ENCODE results near the gene ANKS3. TPM values are rescaled to one million over a fixed set of nuclear protein-coding genes. Genes with fewer than 3 reads are reported as not detected.
A peak's percentile ranks its signal among the peaks of the same experiment; 100 is the strongest.

ANKS3 gene
- polyA plus RNA-seq, 1 of the 3 experiments (the other 2 are of a cell fraction): 42.2 TPM

- Histone ChIP-seq H3F3A (replicated peaks; ENCODE audit: insufficient read depth) (no peaks in the 10 kb centered on the region), H3K9me2 (no peaks in the 10 kb centered on the region), H3K27ac (ENCODE audit: low read depth in 2 of 2, low read length in 1 of 2) (peak overlapping the region; percentile 84 to 96; a peak in 2 of 4 replicates), H3K4me2 (peak overlapping the region; percentile 93), H3K4me1 (ENCODE audit: control insufficient read depth in 1 of 2, insufficient read depth in 2 of 2, low read depth in 1 of 2, low read length in 1 of 2) (peaks cover 0 to 6% of the 10 kb centered on the region in 2 experiments; a peak in 1 of 4 replicates), H3K9me3 (no peaks in the 10 kb centered on the region), H3K9ac (peak overlapping the region; percentile 88), H3K4me3 (ENCODE audit: low read depth in 2 of 2, low read length in 1 of 2) (peak overlapping the region; percentile 97), H4K20me1 (ENCODE audit: insufficient read depth) (no peaks in the 10 kb centered on the region), H3K36me3 (replicated peaks in 1 of 2; ENCODE audit: control insufficient read depth in 1 of 2, insufficient read depth in 2 of 2, low read length in 1 of 2) (peaks cover 10 to 25% of the 10 kb centered on the region in 2 experiments), H3K27me3 (ENCODE audit: insufficient read depth) (no peaks in the 10 kb centered on the region), H3K79me2 (ENCODE audit: insufficient read depth) (peaks cover 55% of the 10 kb centered on the region), H2AFZ (ENCODE audit: low read depth) (peak overlapping the region; percentile 90; the same call in 1 of the 2 replicates)
- DNase-seq: no peak
- WGBS (ENCODE audit: low lambda C conversion rate): 11% methylated on average over 17 of the region's 17 CpGs
- ChIA-PET CTCF (interaction anchor here (1.0 to 1.6 kb wide), 4 partner anchors 36 to 222 kb away, joined by 3 to 4 read pairs (median 3); no protein-coding TSS in a partner anchor), POLR2A (interaction anchor here (0.9 to 2.2 kb wide), 3 partner anchors 35 to 69 kb away, joined by 3 to 16 read pairs (median 9); partner anchors contain the start of genes ROGDI and ZNF500)
- no peak for TF ChIP-seq MAX (IDR thresholded peaks at IDR 0.05; ENCODE audit: low read depth)
- 0 out of 2 replicates have a peak, but pooled peaks have one; percentile 1 for TF ChIP-seq MXI1 (IDR thresholded peaks at IDR 0.05; ENCODE audit: low read depth, low read length)
Observed at GRCh38 chr16:4733211-4733742, 794 bp downstream of the ANKS3 start.

GRCh38 chr16:4729876-4730275 lies 4.2 kb downstream of the ANKS3 start:
- Histone ChIP-seq H3K9me2 (no peaks in the 10 kb centered on the region), H3K27ac (ENCODE audit: low read depth in 2 of 2, low read length in 1 of 2) (no peak overlapping the region), H2AFZ (ENCODE audit: low read depth) (no peak overlapping the region), H4K20me1 (ENCODE audit: insufficient read depth) (no peaks in the 10 kb centered on the region), H3K9me3 (no peaks in the 10 kb centered on the region), H3K4me1 (ENCODE audit: control insufficient read depth in 1 of 2, insufficient read depth in 2 of 2, low read depth in 1 of 2, low read length in 1 of 2) (peaks cover 0 to 3% of the 10 kb centered on the region in 2 experiments; a peak in 1 of 4 replicates), H3K9ac (no peak overlapping the region), H3K79me2 (ENCODE audit: insufficient read depth) (peaks cover 57% of the 10 kb centered on the region), H3K4me2 (no peak overlapping the region), H3K36me3 (replicated peaks in 1 of 2; ENCODE audit: control insufficient read depth in 1 of 2, insufficient read depth in 2 of 2, low read length in 1 of 2) (peaks cover 15 to 47% of the 10 kb centered on the region in 2 experiments), H3K27me3 (ENCODE audit: insufficient read depth) (no peaks in the 10 kb centered on the region), H3F3A (replicated peaks; ENCODE audit: insufficient read depth) (no peaks in the 10 kb centered on the region), H3K4me3 (ENCODE audit: low read depth in 2 of 2, low read length in 1 of 2) (no peak overlapping the region)
- no peak for DNase-seq
- 96% methylated on average over 14 of the region's 15 CpGs for WGBS (ENCODE audit: low lambda C conversion rate)
- no peak for TF ChIP-seq RXRA (IDR thresholded peaks at IDR 0.05; ENCODE audit: borderline replicate concordance, low read depth)
- TF ChIP-seq SMC3 (IDR thresholded peaks at IDR 0.05; ENCODE audit: low read depth, low read length): no peak
- TF ChIP-seq MAX (IDR thresholded peaks at IDR 0.05; ENCODE audit: low read depth): no peak
- no peak for TF ChIP-seq TAF1 (IDR thresholded peaks at IDR 0.05; ENCODE audit: borderline replicate concordance, low read depth, low read length)
- TF ChIP-seq CHD2 (IDR thresholded peaks at IDR 0.05; ENCODE audit: low read length, partially characterized antibody): no peak
- ChIA-PET POLR2A (no interaction called here), CTCF (interaction anchor here (1.9 kb wide), 1 partner anchor 226 kb away, joined by 6 read pairs; no protein-coding TSS in a partner anchor)

GRCh38 chr16:4728676-4729075 lies 5.4 kb downstream of the ANKS3 start:
- Histone ChIP-seq H3F3A (replicated peaks; ENCODE audit: insufficient read depth) (no peaks in the 10 kb centered on the region), H3K9me2 (no peaks in the 10 kb centered on the region), H3K27me3 (ENCODE audit: insufficient read depth) (no peaks in the 10 kb centered on the region), H3K27ac (ENCODE audit: low read depth in 2 of 2, low read length in 1 of 2) (no peak overlapping the region), H3K79me2 (ENCODE audit: insufficient read depth) (peaks cover 57% of the 10 kb centered on the region), H3K4me3 (ENCODE audit: low read depth in 2 of 2, low read length in 1 of 2) (no peak overlapping the region), H3K9ac (no peak overlapping the region), H3K36me3 (replicated peaks in 1 of 2; ENCODE audit: control insufficient read depth in 1 of 2, insufficient read depth in 2 of 2, low read length in 1 of 2) (peaks cover 23 to 59% of the 10 kb centered on the region in 2 experiments), H3K4me1 (ENCODE audit: control insufficient read depth in 1 of 2, insufficient read depth in 2 of 2, low read depth in 1 of 2, low read length in 1 of 2) (peaks cover 0 to 3% of the 10 kb centered on the region in 2 experiments; a peak in 1 of 4 replicates), H3K9me3 (no peaks in the 10 kb centered on the region), H3K4me2 (no peak overlapping the region), H2AFZ (ENCODE audit: low read depth) (no peak overlapping the region), H4K20me1 (ENCODE audit: insufficient read depth) (no peaks in the 10 kb centered on the region)
- POLR2A ChIA-PET: no interaction called here
- no peak for DNase-seq
- CTCF ChIA-PET: interaction anchor here (1.9 kb wide), 1 partner anchor 227 kb away, joined by 6 read pairs; no protein-coding TSS in a partner anchor
- 94% methylated on average over 7 of the region's 8 CpGs for WGBS (ENCODE audit: low lambda C conversion rate)
- TF ChIP-seq RAD21 (IDR thresholded peaks at IDR 0.05; ENCODE audit: low read length) (no peak), MXI1 (IDR thresholded peaks at IDR 0.05; ENCODE audit: low read depth, low read length) (no peak), NFIC (IDR thresholded peaks at IDR 0.05; ENCODE audit: borderline replicate concordance) (no peak), EP300 (IDR thresholded peaks at IDR 0.05; ENCODE audit: borderline replicate concordance in 1 of 2, low read depth in 1 of 2, low read length in 1 of 2) (no peak), JUND (IDR thresholded peaks at IDR 0.05) (no peak), FOXJ3 (CRISPR knock-in tag; IDR thresholded peaks at IDR 0.05) (no peak), YY1 (IDR thresholded peaks at IDR 0.05; ENCODE audit: low read depth) (no peak), PBX3 (IDR thresholded peaks at IDR 0.05) (no peak), FOSL2 (IDR thresholded peaks at IDR 0.05; ENCODE audit: borderline replicate concordance, low read depth) (no peak), RCOR1 (IDR thresholded peaks at IDR 0.05; ENCODE audit: low read length) (no peak), TEAD4 (IDR thresholded peaks at IDR 0.05; ENCODE audit: borderline replicate concordance, insufficient read depth) (no peak), USF1 (IDR thresholded peaks at IDR 0.05; ENCODE audit: borderline replicate concordance, low read depth) (no peak), RXRA (IDR thresholded peaks at IDR 0.05; ENCODE audit: borderline replicate concordance, low read depth) (no peak), GABPA (IDR thresholded peaks at IDR 0.05; ENCODE audit: low read depth) (no peak)
